Measurements from ENCODE around the gene SEC23IP.

- TF ChIP-seq CTCF (IDR thresholded peaks at IDR 0.05) (no peak), POLR2A (IDR thresholded peaks at IDR 0.05) (no peak), POLR2AphosphoS5 (IDR thresholded peaks at IDR 0.05) (no peak)
Measured at GRCh38 chr10:119858063-119858462, 34.5 kb upstream of the SEC23IP start.

All from prostate gland (tissue), 2 donors.